GM19452 (cell line): ENCODE results near the gene MRPS11.
A peak's percentile ranks its signal among the peaks of the same experiment; 100 is the strongest.
"Not testable (repeated sequence)": the region's sequence is repeated elsewhere in the genome, so short reads cannot be mapped to it uniquely, and the experiment has no call there.

Experiments used
- ATAC-seq: cut with Tn5 transposase; IDR thresholded peaks from one replicate; pipeline ENCODE4 v1.9.1; 2021; ENCODE audit not compliant: unreplicated experiment

Gene MRPS11

GRCh38 chr15:88454867-88455810 lies 12.4 kb upstream of the MRPS11 start:
- peak; percentile 88 for ATAC-seq

- ATAC-seq = no peak
Measured at GRCh38 chr15:88456733-88457132, 10.8 kb upstream of the MRPS11 start.

GRCh38 chr15:88463870-88464532 lies 3.5 kb upstream of the MRPS11 start:
- ATAC-seq = no peak

- no peak for ATAC-seq
Measured at GRCh38 chr15:88465633-88466224, 1.8 kb upstream of the MRPS11 start.

- no peak for ATAC-seq
Measured at GRCh38 chr15:88467935-88468528, 524 bp downstream of the MRPS11 start.

GRCh38 chr15:88468721-88469120 lies 1.2 kb downstream of the MRPS11 start:
- ATAC-seq = not testable (repeated sequence)

- ATAC-seq = no peak
Measured at GRCh38 chr15:88469321-88469720, 1.8 kb downstream of the MRPS11 start.

- ATAC-seq = no peak
Measured at GRCh38 chr15:88470625-88471372, 3.3 kb downstream of the MRPS11 start.

- ATAC-seq = no peak
Measured at GRCh38 chr15:88472225-88472624, 4.7 kb downstream of the MRPS11 start.

- not testable (repeated sequence) for ATAC-seq
Measured at GRCh38 chr15:88473661-88474293, 6.3 kb downstream of the MRPS11 start.

- no peak for ATAC-seq
Measured at GRCh38 chr15:88476635-88477060, 9.1 kb downstream of the MRPS11 start.

- ATAC-seq = no peak
Measured at GRCh38 chr15:88477126-88477525, 9.6 kb downstream of the MRPS11 start.

GRCh38 chr15:88477904-88478303 lies 10.4 kb downstream of the MRPS11 start:
- no peak for ATAC-seq

- no peak for ATAC-seq
Measured at GRCh38 chr15:88479169-88479568, 11.7 kb downstream of the MRPS11 start.

GRCh38 chr15:88480981-88481380 lies 13.5 kb downstream of the MRPS11 start:
- ATAC-seq = no peak

- ATAC-seq = no peak
Measured at GRCh38 chr15:88482263-88482662, 14.8 kb downstream of the MRPS11 start.

GRCh38 chr15:88484682-88485331 lies 17.3 kb downstream of the MRPS11 start:
- no peak for ATAC-seq

- ATAC-seq = no peak
Measured at GRCh38 chr15:88487178-88487795, 19.8 kb downstream of the MRPS11 start.
